SJSA1 (cell line): Measurements from ENCODE around the gene FDPS. TPM values are rescaled to one million over a fixed set of nuclear protein-coding genes. Genes with fewer than 3 reads are reported as not detected.

Experiments
- DNase-seq, 2 experiments: peaks; one replicate each; pipeline ENCODE4 v3.0.0-alpha.2; 2015 to 2020; ENCODE audit warnings: low spot score in 2 of 2, low read depth in 1 of 2
- H3K27ac ChIP-seq: fragments of 250-450 bp; sonication (Bioruptor Pico); 2 replicates; pipeline ENCODE4 v1.5.1; 2020; ENCODE audit warnings: mild to moderate bottlenecking, moderate library complexity
- H3K27me3 ChIP-seq: fragments of 250-450 bp; sonication (Bioruptor Pico); replicated peaks from 2 replicates; pipeline ENCODE4 v1.5.1; 2020; ENCODE audit warnings: mild to moderate bottlenecking, moderate library complexity
- H3K36me3 ChIP-seq: fragments of 250-450 bp; sonication (Bioruptor Pico); 2 replicates; pipeline ENCODE4 v1.5.1; 2020; ENCODE audit warnings: mild to moderate bottlenecking
- H3K4me1 ChIP-seq: fragments of 250-450 bp; sonication (Bioruptor Pico); replicated peaks from 2 replicates; pipeline ENCODE4 v1.6.1; 2021; ENCODE audit warnings: mild to moderate bottlenecking
- H3K4me3 ChIP-seq: fragments of 250-450 bp; sonication (Bioruptor Pico); 2 replicates; pipeline ENCODE4 v1.5.1; 2020; ENCODE audit warnings: mild to moderate bottlenecking
- H3K9me3 ChIP-seq: fragments of 250-450 bp; sonication (Bioruptor Pico); replicated peaks from 2 replicates; pipeline ENCODE4 v1.5.1; 2020; ENCODE audit warnings: mild to moderate bottlenecking
- total RNA-seq: library from RNA; depleted of rRNA; stranded (reverse); fragments of >200 nt; shearing (Covaris generic); gene quantifications from 2 replicates; pipeline ENCODE4 v1.2.3, GENCODE V29; 2014; rRNA removed

FDPS gene
- 205 and 232 TPM in 2 replicates for total RNA-seq

DNA sequence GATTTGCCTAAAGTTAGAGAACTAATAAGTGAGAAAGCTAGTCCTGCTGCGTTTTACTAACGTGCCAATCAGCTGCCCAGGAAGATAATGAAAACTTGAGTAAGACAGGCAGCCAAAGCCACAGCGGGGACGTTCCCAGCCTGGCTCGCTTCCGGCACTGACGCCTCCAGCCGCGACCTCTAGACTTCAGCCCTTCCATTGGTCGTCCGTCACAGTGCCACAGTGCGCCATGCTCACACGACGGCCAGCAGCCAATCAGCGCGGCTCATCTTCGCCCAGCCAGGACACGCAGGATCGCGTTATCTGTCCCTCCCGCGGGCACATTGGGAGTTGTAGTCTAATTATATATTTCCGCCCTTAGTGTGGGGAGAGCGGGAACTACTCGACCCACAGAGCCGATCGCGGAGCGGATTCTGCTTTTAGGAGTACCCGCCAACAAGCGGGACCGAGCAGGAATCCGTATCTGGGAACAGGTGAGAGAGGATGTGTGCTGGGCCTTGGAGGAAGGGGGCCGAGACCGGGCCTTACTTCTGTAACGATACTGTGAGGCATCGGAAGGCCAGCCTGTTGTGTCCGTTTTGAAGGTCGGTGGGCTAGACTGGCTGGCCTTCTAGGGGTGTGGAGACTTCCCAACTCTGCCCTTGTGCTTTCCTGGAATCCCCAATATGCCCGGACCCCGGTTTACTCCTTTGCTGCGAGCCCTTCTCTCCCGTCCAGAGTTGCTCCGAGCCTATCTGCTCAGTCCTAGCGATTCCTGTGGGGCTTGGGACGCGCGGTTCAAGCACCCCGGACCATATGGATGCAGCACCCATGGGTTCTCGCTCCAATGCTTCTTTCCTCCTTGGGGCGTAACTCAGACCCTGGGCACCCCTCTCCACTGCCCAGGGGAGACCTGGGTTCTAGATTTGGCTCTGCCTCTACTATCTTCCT lies at the start of gene FDPS:
FDPS (plus strand) TSS at position 374 of the 930 bp plus-strand sequence. CDS start 924 bp downstream, outside the sequence.
- H3K4me1 ChIP-seq: peaks cover 9% of the 10 kb centered on the region
- H3K27me3 ChIP-seq: no peaks in the 10 kb centered on the region
- no peaks in the 10 kb centered on the region for H3K9me3 ChIP-seq
- H3K36me3 ChIP-seq: peaks cover 39% of the 10 kb centered on the region
- H3K4me3 ChIP-seq: peak within 1 kb of the TSS; percentile 60
- DNase-seq: peak; percentile 96 to 99
- peak within 1 kb of the TSS; percentile 83 for H3K27ac ChIP-seq

DNA sequence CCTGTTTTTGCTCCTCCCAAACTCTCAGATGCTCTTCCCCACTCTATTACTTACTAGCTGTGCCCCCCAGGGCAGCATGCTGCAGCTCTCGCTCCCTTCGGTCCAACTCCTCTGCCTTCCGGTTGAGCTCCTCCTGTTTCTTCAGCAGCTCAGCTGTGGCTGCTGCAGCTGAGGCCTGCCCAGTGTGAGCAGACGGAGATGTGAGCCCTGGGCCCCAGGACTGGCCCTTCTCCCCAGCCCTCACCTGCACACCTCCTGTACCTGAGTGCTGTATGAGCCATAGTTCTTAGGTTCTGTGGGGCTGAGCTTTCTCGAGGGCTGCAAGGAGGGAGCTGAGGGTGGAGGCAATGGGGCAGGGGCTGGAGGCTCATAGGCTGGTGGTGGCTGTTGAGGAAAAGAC lies 48.4 kb upstream of the FDPS start:
- H3K4me3 ChIP-seq: no peak overlapping the region
- peaks cover 15% of the 10 kb centered on the region for H3K4me1 ChIP-seq
- H3K36me3 ChIP-seq: peaks cover 80% of the 10 kb centered on the region
- H3K27me3 ChIP-seq: no peaks in the 10 kb centered on the region
- no peak overlapping the region for H3K27ac ChIP-seq
- no peaks in the 10 kb centered on the region for H3K9me3 ChIP-seq
- no peak for DNase-seq

DNA sequence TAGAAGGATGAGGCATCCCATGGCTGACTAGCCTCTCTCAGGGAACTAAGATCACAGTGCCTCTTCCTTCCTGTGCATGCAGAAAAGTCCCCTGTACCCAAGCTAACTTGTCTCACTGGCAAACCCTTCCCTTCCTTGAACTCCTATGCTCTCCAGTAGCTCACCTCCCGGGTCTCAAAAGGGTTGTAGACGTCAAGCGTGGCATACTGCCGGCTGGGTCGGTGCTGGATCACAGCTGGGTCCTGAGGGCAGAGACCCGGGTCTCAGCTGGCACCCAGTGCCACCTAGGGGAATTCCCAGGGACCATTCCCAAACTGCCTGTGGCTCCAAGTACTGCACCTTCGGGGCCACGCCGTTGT lies 47.2 kb upstream of the FDPS start:
- peak overlapping the region; percentile 58 for H3K4me3 ChIP-seq
- H3K4me1 ChIP-seq: peaks cover 6% of the 10 kb centered on the region
- H3K36me3 ChIP-seq: peaks cover 80% of the 10 kb centered on the region
- no peaks in the 10 kb centered on the region for H3K27me3 ChIP-seq
- no peaks in the 10 kb centered on the region for H3K9me3 ChIP-seq
- peak overlapping the region; percentile 29; the same call in 1 of the 2 replicates for H3K27ac ChIP-seq
- no peak for DNase-seq

DNA sequence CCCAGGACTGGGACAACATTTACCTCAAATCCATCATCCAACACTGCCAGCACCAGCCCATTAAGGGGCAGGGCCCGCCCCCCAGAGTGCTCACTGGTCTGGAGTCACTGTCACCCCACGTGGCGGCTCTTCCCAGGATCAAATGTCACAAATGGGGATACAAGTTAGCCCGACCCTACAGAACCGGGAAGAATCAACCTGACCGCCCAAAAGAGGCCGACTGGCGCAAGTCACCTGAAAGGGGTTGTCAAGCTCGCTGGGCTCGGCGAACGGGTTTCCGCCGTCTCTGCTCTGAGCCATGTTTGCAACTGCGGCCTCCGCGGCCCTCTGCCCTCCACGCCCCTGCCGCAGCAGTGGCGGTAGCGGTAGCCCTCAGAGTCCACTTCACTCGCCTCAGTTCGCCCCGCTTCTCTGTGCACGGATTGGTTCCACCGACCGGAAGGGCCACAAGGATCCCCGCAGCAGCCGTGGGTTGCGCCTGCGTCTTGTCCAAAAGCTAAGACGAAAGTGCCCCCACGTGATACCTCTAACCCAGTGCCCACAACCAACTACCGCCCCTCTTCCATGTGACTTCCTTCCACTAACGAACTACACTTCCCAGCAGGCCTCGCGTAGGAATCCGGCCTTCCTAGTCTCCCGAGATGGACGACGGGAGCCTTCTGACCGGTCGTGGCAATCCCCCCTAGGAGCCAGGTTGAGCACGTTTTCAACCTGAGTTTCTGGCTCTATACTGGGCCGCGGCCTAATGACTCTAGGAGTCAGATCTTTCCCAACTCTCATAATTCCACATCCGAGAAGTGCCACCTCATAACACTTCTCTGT lies 46.6 kb upstream of the FDPS start, which contains the start of gene SCAMP3:
SCAMP3 (minus strand) TSS at position 509 of the 822 bp plus-strand sequence; CDS start at position 300, 209 bp downstream.
- H3K4me3 ChIP-seq: peak within 1 kb of the TSS; percentile 58
- no peaks in the 10 kb centered on the region for H3K9me3 ChIP-seq
- DNase-seq: peak; percentile 91 to 98
- H3K36me3 ChIP-seq: peaks cover 80% of the 10 kb centered on the region
- no peaks in the 10 kb centered on the region for H3K27me3 ChIP-seq
- peak within 1 kb of the TSS; percentile 29 for H3K27ac ChIP-seq
- peaks cover 6% of the 10 kb centered on the region for H3K4me1 ChIP-seq

DNA sequence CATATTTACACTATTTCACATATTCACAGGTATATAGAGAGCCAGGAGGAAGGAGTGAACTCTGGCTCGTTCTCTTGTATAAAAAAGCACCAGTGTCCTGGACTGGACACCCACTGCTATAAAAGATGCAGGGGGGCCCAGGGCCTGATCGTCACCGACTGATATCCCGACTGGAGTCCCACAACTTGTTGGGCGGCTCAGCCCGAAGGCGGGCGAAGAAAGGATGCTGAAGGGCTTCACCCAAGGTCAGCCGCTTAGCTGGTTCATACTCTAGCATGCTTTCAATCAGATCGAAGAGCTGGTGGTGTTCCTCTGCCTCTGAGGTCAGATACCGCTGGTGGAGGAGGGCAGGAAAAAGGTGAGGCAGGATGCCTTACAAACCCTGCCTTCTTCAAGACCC lies 45.6 kb upstream of the FDPS start:
- H3K9me3 ChIP-seq: no peaks in the 10 kb centered on the region
- no peak overlapping the region for H3K27ac ChIP-seq
- H3K27me3 ChIP-seq: no peaks in the 10 kb centered on the region
- no peak for DNase-seq
- peaks cover 84% of the 10 kb centered on the region for H3K36me3 ChIP-seq
- peaks cover 6% of the 10 kb centered on the region for H3K4me1 ChIP-seq
- no peak overlapping the region for H3K4me3 ChIP-seq

DNA sequence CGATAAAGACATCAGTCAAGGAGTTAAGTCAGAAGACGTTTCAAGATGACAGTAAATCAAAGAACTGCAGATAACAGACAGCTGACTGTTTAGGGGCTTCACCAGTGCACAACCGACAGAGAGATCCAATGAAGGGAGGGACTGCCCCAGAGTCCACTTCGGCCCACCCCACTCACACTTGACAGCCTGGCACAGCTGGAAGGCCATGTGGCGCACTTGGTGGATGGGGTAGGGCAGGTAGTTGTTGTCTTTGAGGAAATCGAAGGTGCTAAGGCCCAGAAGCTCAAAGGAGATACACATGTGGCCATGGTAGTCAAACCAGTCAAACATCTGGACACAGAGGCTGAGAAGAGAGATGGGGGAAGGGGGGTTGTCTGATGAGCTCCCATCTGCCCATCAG lies 42.1 kb upstream of the FDPS start:
- peaks cover 92% of the 10 kb centered on the region for H3K36me3 ChIP-seq
- H3K27me3 ChIP-seq: no peaks in the 10 kb centered on the region
- H3K4me3 ChIP-seq: no peak overlapping the region
- H3K27ac ChIP-seq: no peak overlapping the region
- no peaks in the 10 kb centered on the region for H3K9me3 ChIP-seq
- no peak for DNase-seq
- H3K4me1 ChIP-seq: no peaks in the 10 kb centered on the region; the same call in 1 of the 2 replicates

DNA sequence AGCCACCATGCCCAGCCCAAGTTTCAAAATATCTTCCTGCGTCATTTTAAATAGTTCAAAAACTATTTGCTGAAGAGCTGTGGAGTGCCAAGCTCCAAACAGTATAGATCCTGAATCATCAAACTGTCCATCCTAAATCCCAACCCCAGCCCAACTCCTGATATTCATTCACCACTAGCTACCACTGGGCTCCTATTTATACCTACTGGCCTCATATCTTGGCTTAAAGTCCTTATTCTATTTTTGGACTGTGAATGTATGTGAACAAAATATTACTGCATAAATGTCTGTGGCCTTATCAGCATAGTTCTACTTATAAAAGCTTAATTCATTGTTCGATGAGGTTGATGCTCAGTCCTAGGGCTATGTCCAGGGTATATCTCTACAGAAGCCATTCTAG lies 41.3 kb upstream of the FDPS start:
- peaks cover 4% of the 10 kb centered on the region for H3K4me1 ChIP-seq
- no peaks in the 10 kb centered on the region for H3K27me3 ChIP-seq
- no peak for DNase-seq
- H3K27ac ChIP-seq: no peak overlapping the region
- peaks cover 97% of the 10 kb centered on the region for H3K36me3 ChIP-seq
- no peaks in the 10 kb centered on the region for H3K9me3 ChIP-seq
- H3K4me3 ChIP-seq: no peak overlapping the region

DNA sequence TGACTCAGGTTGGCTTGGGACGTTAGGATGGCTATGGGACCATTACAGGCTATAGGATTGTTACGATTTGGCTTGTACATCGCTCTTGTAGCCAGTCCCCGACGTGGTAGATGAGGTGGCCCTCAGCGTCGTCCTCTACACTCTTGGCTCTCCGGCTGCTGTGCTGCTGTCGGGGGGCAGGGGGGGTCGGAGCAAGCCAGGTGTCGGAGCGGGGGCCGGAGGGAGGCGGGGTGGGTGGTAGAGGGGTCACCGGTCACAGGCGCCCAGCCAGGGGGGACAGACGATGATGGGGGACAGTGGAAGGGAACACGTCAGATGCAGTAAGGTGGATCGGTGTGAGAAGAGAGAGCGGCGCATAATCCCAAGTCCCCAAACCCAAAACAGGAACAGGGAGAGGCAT lies 40.0 kb upstream of the FDPS start:
- Histone ChIP-seq H3K4me3 (no peak overlapping the region), H3K9me3 (no peaks in the 10 kb centered on the region), H3K36me3 (peaks cover 90% of the 10 kb centered on the region), H3K4me1 (peaks cover 9% of the 10 kb centered on the region), H3K27ac (no peak overlapping the region), H3K27me3 (no peaks in the 10 kb centered on the region)
- no peak for DNase-seq

DNA sequence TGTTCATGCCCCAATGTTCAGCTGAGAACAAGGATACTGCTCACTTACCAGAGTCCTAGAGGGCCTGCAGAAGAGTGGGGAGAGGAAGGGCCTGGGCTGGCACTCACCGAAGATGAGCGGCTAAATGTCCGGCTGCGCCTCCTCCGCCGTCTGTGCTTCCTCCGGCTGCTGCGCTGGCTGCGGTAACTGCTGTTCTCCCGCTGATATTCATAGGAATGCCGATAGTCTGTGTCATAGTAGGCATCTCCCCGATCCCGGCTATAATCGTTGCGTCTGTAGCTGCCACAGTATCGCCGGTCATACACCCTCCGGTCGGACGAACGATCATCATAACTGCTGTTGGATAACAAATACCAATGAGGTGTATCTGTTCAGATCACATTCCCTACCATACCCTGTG lies 39.3 kb upstream of the FDPS start:
- Histone ChIP-seq H3K4me3 (no peak overlapping the region), H3K27ac (no peak overlapping the region), H3K27me3 (no peaks in the 10 kb centered on the region), H3K9me3 (no peaks in the 10 kb centered on the region), H3K36me3 (peaks cover 82% of the 10 kb centered on the region), H3K4me1 (peaks cover 13% of the 10 kb centered on the region)
- no peak for DNase-seq

DNA sequence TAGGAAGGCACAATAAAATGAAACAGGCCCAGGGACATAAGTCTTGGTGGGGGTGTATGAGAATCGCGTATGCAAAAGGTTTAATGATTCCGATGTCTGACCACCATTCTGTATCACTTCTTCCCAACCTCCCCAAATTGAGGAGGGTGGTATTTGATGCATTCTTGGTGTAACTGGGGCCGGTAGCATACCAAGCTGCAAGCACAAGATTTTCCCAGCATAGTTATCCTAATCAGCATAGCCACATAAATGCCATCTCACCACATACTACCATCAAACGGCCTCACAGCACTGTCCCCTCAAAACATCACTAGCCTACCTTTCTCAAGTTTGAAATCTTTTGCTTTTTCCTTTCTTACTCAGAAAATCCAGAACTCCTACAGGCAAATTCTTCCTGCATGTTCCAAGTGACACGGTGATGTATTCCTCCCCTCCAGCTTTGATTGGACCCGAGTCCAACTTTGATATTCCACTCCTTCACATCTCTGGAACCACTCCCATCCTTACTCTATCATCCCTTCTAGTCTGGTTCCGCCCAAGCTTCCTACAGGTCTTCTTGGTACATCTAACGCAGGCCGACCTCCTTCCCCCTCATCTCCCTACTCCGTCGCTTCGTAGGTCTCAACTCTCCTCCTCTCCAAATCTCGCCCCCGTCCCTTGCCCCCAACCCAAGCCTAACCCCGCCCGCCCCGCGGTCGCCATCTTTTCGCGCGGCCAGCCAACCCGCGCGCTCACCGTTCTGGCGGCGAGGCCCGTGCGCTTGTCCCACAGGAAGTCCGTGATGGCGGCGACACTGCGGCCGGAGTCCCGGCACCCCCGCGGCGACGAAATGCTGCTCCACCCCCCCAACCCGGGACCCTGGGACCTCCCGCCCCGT lies 36.0 kb upstream of the FDPS start:
- Histone ChIP-seq H3K27ac (peak overlapping the region; percentile 76), H3K4me3 (peak overlapping the region; percentile 58), H3K27me3 (no peaks in the 10 kb centered on the region), H3K9me3 (no peaks in the 10 kb centered on the region), H3K36me3 (peaks cover 51% of the 10 kb centered on the region), H3K4me1 (peaks cover 21% of the 10 kb centered on the region)
- peak; percentile 47 to 70 for DNase-seq

DNA sequence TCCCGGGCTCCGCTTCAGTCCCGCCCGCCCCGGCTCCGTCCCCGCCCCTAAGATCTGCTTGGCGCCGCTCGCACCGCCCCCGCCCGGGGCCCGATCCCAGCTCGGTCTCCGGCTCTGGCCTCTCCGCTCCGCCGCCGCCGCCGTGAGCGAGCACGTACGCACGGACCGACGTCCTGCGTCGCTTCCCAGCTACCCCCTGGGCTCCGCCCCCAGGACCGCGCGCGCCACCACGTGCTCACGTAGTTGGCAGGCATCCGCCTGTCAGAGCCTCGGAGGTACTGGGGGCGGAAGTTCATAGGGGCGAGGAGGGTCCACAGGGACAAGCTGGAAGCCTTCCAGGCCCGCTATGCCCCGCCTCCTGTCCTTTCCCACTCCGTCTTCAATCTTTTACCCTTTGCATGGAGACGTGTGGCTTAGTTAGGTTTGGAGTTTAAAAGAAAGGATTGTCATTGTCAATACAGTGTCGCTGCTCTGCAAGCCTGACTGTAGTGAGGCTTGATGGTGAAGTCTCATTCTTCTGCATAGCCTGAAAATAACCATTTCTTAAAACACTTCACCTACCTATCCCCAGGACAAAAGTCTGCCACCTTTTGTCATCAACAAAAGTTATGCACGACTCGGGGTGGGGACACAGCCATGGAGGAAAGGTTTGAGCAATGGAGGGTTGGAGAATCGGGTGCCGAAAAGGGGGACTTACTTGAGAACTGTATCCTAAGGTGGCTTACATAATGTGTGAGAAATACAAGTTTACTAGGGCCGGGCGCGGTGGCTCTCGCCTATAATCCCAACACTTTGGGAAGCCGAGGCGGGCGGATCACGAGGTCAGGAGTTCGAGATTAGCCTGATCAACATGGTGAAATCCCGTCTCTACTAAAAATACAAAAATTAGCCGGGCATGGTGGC lies 35.1 kb upstream of the FDPS start, which contains the start of gene CLK2:
CLK2 (minus strand) TSS at position 162 of the 903 bp plus-strand sequence. CDS start 2,527 bp downstream, outside the sequence.
- Histone ChIP-seq H3K4me3 (peak within 1 kb of the TSS; percentile 58), H3K9me3 (no peaks in the 10 kb centered on the region), H3K36me3 (peaks cover 42% of the 10 kb centered on the region), H3K4me1 (peaks cover 30% of the 10 kb centered on the region), H3K27ac (peak within 1 kb of the TSS; percentile 76), H3K27me3 (no peaks in the 10 kb centered on the region)
- DNase-seq: peak; percentile 92 to 98
